Mesothelial cell of epicardium (in vitro differentiated cells): ENCODE measurements around the gene HPSE2. TPM values are rescaled to one million over a fixed set of nuclear protein-coding genes. Genes with fewer than 3 reads are reported as not detected.

ENCODE experiments used
- DNase-seq, 2 experiments: peaks; one replicate each; pipeline ENCODE4 v3.0.0; 2021; ENCODE audit warnings: low spot score in 2 of 2; ENCODE audit not compliant: unreplicated experiment in 2 of 2
- H3K27ac Mint-ChIP-seq: 2 replicates; pipeline ENCODE4 v1.8.0; 2021; ENCODE audit warnings: mixed read lengths
- H3K27me3 Mint-ChIP-seq: 2 replicates; pipeline ENCODE4 v1.8.0; 2021; ENCODE audit warnings: low read depth, mixed read lengths
- H3K36me3 Mint-ChIP-seq: 2 replicates; pipeline ENCODE4 v1.8.0; 2021; ENCODE audit warnings: mixed read lengths
- H3K4me1 Mint-ChIP-seq: 2 replicates; pipeline ENCODE4 v1.8.0; 2021; ENCODE audit warnings: mixed read lengths
- H3K4me3 Mint-ChIP-seq: 2 replicates; pipeline ENCODE4 v1.8.0; 2021; ENCODE audit warnings: mild to moderate bottlenecking, moderate library complexity, mixed read lengths
- H3K9me3 Mint-ChIP-seq: 2 replicates; pipeline ENCODE4 v1.8.0; 2021; ENCODE audit warnings: mixed read lengths
- CTCF ChIP-seq: fragments of 200-600 bp; sonication (generic); IDR thresholded peaks from one replicate; pipeline ENCODE4 v1.5.0; 2021; ENCODE audit warnings: antibody characterized with exemption; ENCODE audit not compliant: unreplicated experiment
- total RNA-seq: library from RNA; stranded (reverse); gene quantifications from 3 replicates; pipeline ENCODE4 v1.2.1, GENCODE V29; 2021

HPSE2 gene
- total RNA-seq, 1 donor from 2014 or later: 2.3 TPM

GRCh38 chr10:98720551-98720950 lies 515.1 kb downstream of the HPSE2 start:
- Mint-ChIP-seq H3K4me3 (no peak overlapping the region), H3K36me3 (no peaks in the 10 kb centered on the region), H3K27me3 (no peaks in the 10 kb centered on the region), H3K9me3 (no peaks in the 10 kb centered on the region), H3K4me1 (no peaks in the 10 kb centered on the region), H3K27ac (no peak overlapping the region)
- no peak for TF ChIP-seq CTCF
- no peak for DNase-seq

- Mint-ChIP-seq H3K36me3 (no peaks in the 10 kb centered on the region), H3K27ac (no peak overlapping the region), H3K4me1 (no peaks in the 10 kb centered on the region), H3K9me3 (no peaks in the 10 kb centered on the region), H3K4me3 (no peak overlapping the region), H3K27me3 (peaks cover 3% of the 10 kb centered on the region)
- TF ChIP-seq CTCF: no peak
- DNase-seq: no peak
Measured at GRCh38 chr10:98713586-98713985, 522.1 kb downstream of the HPSE2 start.

GRCh38 chr10:98696516-98696915 lies 539.1 kb downstream of the HPSE2 start:
- H3K4me1 Mint-ChIP-seq: no peaks in the 10 kb centered on the region
- H3K9me3 Mint-ChIP-seq: no peaks in the 10 kb centered on the region
- no peaks in the 10 kb centered on the region for H3K27me3 Mint-ChIP-seq
- no peak overlapping the region for H3K4me3 Mint-ChIP-seq
- no peak overlapping the region for H3K27ac Mint-ChIP-seq
- DNase-seq: no peak
- H3K36me3 Mint-ChIP-seq: no peaks in the 10 kb centered on the region
- TF ChIP-seq CTCF: no peak

- Mint-ChIP-seq H3K4me3 (no peak overlapping the region), H3K9me3 (no peaks in the 10 kb centered on the region), H3K27ac (no peak overlapping the region), H3K36me3 (no peaks in the 10 kb centered on the region), H3K27me3 (no peaks in the 10 kb centered on the region), H3K4me1 (peaks cover 2% of the 10 kb centered on the region)
- no peak for DNase-seq
- TF ChIP-seq CTCF: no peak
Measured at GRCh38 chr10:98694883-98695282, 540.8 kb downstream of the HPSE2 start.

- TF ChIP-seq CTCF: no peak
- H3K4me1 Mint-ChIP-seq: peaks cover 2% of the 10 kb centered on the region
- H3K27me3 Mint-ChIP-seq: no peaks in the 10 kb centered on the region
- H3K27ac Mint-ChIP-seq: no peak overlapping the region
- H3K36me3 Mint-ChIP-seq: no peaks in the 10 kb centered on the region
- H3K4me3 Mint-ChIP-seq: no peak overlapping the region
- DNase-seq: no peak
- peaks cover 6% of the 10 kb centered on the region for H3K9me3 Mint-ChIP-seq
Measured at GRCh38 chr10:98694014-98694413, 541.6 kb downstream of the HPSE2 start.

GRCh38 chr10:98687685-98688084 lies 548.0 kb downstream of the HPSE2 start:
- H3K27ac Mint-ChIP-seq: no peak overlapping the region
- DNase-seq: no peak
- peaks cover 12% of the 10 kb centered on the region for H3K27me3 Mint-ChIP-seq
- H3K4me3 Mint-ChIP-seq: no peak overlapping the region
- H3K9me3 Mint-ChIP-seq: peaks cover 24% of the 10 kb centered on the region
- H3K36me3 Mint-ChIP-seq: no peaks in the 10 kb centered on the region
- H3K4me1 Mint-ChIP-seq: peaks cover 2% of the 10 kb centered on the region
- no peak for TF ChIP-seq CTCF
